ENCODE results near the gene TEX12. TPM values are rescaled to one million over a fixed set of nuclear protein-coding genes. Genes with fewer than 3 reads are reported as not detected.

TEX12 gene
- total and polyA plus RNA-seq, 11 donors = 0.27 to 0.57 (median 0.36) TPM; not detected in 8

GRCh38 chr11:112212290-112212689 is 45.1 kb downstream of the TEX12 start:
- Histone ChIP-seq H3K36me3 (peaks cover 0 to 37% (median 0%) of the 10 kb centered on the region in 9 donors), H3K4me1 (peaks cover 0 to 7% (median 0%) of the 10 kb centered on the region in 12 donors), H3K27me3 (no peaks in the 10 kb centered on the region), H3K27ac (no peak overlapping the region), H3K9me3 (no peaks in the 10 kb centered on the region), H3K4me3 (no peak overlapping the region)
- 85 to 96% (median 94%) methylated on average over 3 of the region's 3 CpGs for WGBS, 4 donors
- DNase-seq (no peak), ATAC-seq (no peak)
- TF ChIP-seq POLR2A (IDR thresholded peaks at IDR 0.05) = no peak
- intact Hi-C loops (cut with DNase I) = loop anchor here in 3 of 10 donors (10.0 kb wide), 3 partner anchors 353 to 1323 kb away; no protein-coding TSS in a partner anchor

- Histone ChIP-seq H3K4me1 (peaks cover 0 to 7% (median 0%) of the 10 kb centered on the region in 12 donors), H3K36me3 (peaks cover 0 to 39% (median 0%) of the 10 kb centered on the region in 9 donors), H3K9me3 (no peaks in the 10 kb centered on the region), H3K27ac (no peak overlapping the region), H3K4me3 (no peak overlapping the region), H3K27me3 (no peaks in the 10 kb centered on the region)
- no peak for TF ChIP-seq POLR2A (IDR thresholded peaks at IDR 0.05)
- TF ChIP-seq CTCF (IDR thresholded peaks at IDR 0.05) = no peak
- DNase-seq = no peak
- intact Hi-C loops (cut with DNase I) = loop anchor here in 3 of 10 donors (10.0 kb wide), 3 partner anchors 352 to 1322 kb away; no protein-coding TSS in a partner anchor
- peak in 2 of 4 donors; percentile 40 to 52 for ATAC-seq
Observed at GRCh38 chr11:112212710-112213109, 45.5 kb downstream of the TEX12 start.

- DNase-seq = no peak
- peaks cover 0 to 7% (median 0%) of the 10 kb centered on the region in 12 donors for H3K4me1 ChIP-seq
- no peaks in the 10 kb centered on the region for H3K27me3 ChIP-seq
- TF ChIP-seq CTCF (IDR thresholded peaks at IDR 0.05) (no peak), POLR2A (IDR thresholded peaks at IDR 0.05) (no peak)
- H3K9me3 ChIP-seq = no peaks in the 10 kb centered on the region
- no peak for ATAC-seq
- 83 to 95% (median 87%) methylated on average over 4 of the region's 4 CpGs for WGBS, 4 donors
- intact Hi-C loops (cut with DNase I) = loop anchor here in 3 of 10 donors (10.0 kb wide), 3 partner anchors 351 to 1321 kb away; no protein-coding TSS in a partner anchor
- peaks cover 0 to 48% (median 0%) of the 10 kb centered on the region in 9 donors for H3K36me3 ChIP-seq
- H3K27ac ChIP-seq = no peak overlapping the region
- H3K4me3 ChIP-seq = no peak overlapping the region
Observed at GRCh38 chr11:112213753-112214152, 46.6 kb downstream of the TEX12 start.

GRCh38 chr11:112215621-112216020 is 48.4 kb downstream of the TEX12 start:
- H3K4me3 ChIP-seq = no peak overlapping the region
- peaks cover 0 to 57% (median 0%) of the 10 kb centered on the region in 9 donors for H3K36me3 ChIP-seq
- H3K27ac ChIP-seq = no peak overlapping the region
- ATAC-seq (peak in 1 of 4 donors; percentile 10), DNase-seq (no peak)
- intact Hi-C loops (cut with DNase I) = loop anchor here in 3 of 10 donors (10.0 kb wide), 3 partner anchors 349 to 1319 kb away; no protein-coding TSS in a partner anchor
- H3K9me3 ChIP-seq = no peaks in the 10 kb centered on the region
- 74 to 81% (median 78%) methylated on average over 6 of the region's 6 CpGs for WGBS, 4 donors
- peaks cover 0 to 12% (median 0%) of the 10 kb centered on the region in 12 donors for H3K4me1 ChIP-seq
- no peaks in the 10 kb centered on the region for H3K27me3 ChIP-seq
- TF ChIP-seq POLR2A (IDR thresholded peaks at IDR 0.05) (no peak), CTCF (IDR thresholded peaks at IDR 0.05) (no peak)
